Lower leg skin (tissue), 4 donors: ENCODE data around the gene IL17D. TPM values are rescaled to one million over a fixed set of nuclear protein-coding genes. Genes with fewer than 3 reads are reported as not detected.

ENCODE experiments used
- DNase-seq, 2 donors: peaks; one replicate each; pipeline ENCODE4 v3.0.0-alpha.2; 2019; ENCODE audit warnings: low spot score in 2 of 2
- H3K4me3 ChIP-seq: fragments of 200-600 bp; sonication (generic); 2 replicates; pipeline ENCODE4 v1.5.1; 2017; ENCODE audit warnings: mild to moderate bottlenecking, low read depth; ENCODE audit not compliant: poor library complexity, severe bottlenecking
- CTCF ChIP-seq, 3 donors: fragments of 450-650 bp; IDR thresholded peaks; one replicate each; pipeline ENCODE4 v1.5.1; 2016; ENCODE audit warnings: antibody characterized with exemption in 3 of 3, mild to moderate bottlenecking in 3 of 3, moderate library complexity in 2 of 3
- POLR2A ChIP-seq, 2 donors: fragments of 450-650 bp; IDR thresholded peaks; one replicate each; pipeline ENCODE4 v1.6.1; 2016 to 2017; ENCODE audit warnings: antibody characterized with exemption in 2 of 2, mild to moderate bottlenecking in 1 of 2, moderate library complexity in 1 of 2
- WGBS, 2 donors: methylation state at CpG; one replicate each; pipeline ENCODE4 v1.1.5; 2018; 5-methylcytosine and 5-hydroxymethylcytosine counted together
- intact Hi-C: fragments of 100-400 bp; cut with DNase I; formaldehyde crosslinking; loops from one replicate; pipeline ENCODE4 v1.15.0; 2023; ENCODE audit warnings: low total_unique reads
- total RNA-seq, 4 donors: library from RNA; depleted of rRNA; stranded (reverse); fragments of >200 nt; gene quantifications; one replicate each; pipeline ENCODE4 v1.1.0, GENCODE V29; 2016

IL17D gene
- total RNA-seq, 4 donors from 2014 or later, result 0.76 to 3.5 (median 1.9) TPM

GRCh38 chr13:20704459-20705069, 1.1 kb downstream of the IL17D start:
- no peak for TF ChIP-seq POLR2A (IDR thresholded peaks at IDR 0.05)
- DNase-seq, result no peak
- intact Hi-C loops, result no loop called here
- H3K4me3 ChIP-seq, result no peak overlapping the region
- WGBS, 2 donors, result 43 to 45% methylated on average over 11 to 12 of the region's 20 CpGs

GRCh38 chr13:20706661-20707060, 3.2 kb downstream of the IL17D start:
- WGBS, 2 donors, result 86 to 89% methylated on average over 5 of the region's 5 CpGs
- H3K4me3 ChIP-seq, result no peak overlapping the region
- no peak for DNase-seq
- intact Hi-C loops, result no loop called here
- TF ChIP-seq POLR2A (IDR thresholded peaks at IDR 0.05) (no peak), CTCF (IDR thresholded peaks at IDR 0.05) (no peak)

DNA sequence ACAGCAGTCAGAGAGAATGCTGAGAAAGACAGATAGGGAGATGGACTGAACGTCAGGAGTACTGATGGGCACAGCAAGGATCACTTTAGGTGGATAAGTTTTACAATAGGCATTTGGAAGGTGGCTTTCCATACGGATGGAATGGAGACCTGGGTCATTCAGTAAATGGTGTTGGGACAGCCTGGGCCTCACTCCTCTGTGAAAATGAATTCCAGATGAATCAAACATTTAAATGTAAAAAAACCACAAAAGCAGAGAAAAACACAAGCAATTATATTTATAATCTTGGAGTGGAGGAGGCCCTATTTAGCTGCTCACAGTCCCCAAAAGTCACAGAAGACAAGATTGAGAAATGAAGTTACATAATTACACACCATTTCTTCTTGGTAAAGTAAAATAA, 4.7 kb downstream of the IL17D start:
- intact Hi-C loops, result no loop called here
- TF ChIP-seq POLR2A (IDR thresholded peaks at IDR 0.05) (no peak), CTCF (IDR thresholded peaks at IDR 0.05) (no peak)
- 42 to 56% methylated on average over 2 of the region's 2 CpGs for WGBS, 2 donors
- H3K4me3 ChIP-seq, result no peak overlapping the region
- DNase-seq, result no peak

- intact Hi-C loops, result no loop called here
- WGBS, 2 donors, result 58 to 82% methylated on average over 8 of the region's 8 CpGs
- no peak for TF ChIP-seq POLR2A (IDR thresholded peaks at IDR 0.05)
- TF ChIP-seq CTCF (IDR thresholded peaks at IDR 0.05), result no peak
- no peak overlapping the region for H3K4me3 ChIP-seq
- no peak for DNase-seq
These were observed 5.9 kb downstream of the IL17D start for GRCh38 chr13:20709369-20709768.

DNA sequence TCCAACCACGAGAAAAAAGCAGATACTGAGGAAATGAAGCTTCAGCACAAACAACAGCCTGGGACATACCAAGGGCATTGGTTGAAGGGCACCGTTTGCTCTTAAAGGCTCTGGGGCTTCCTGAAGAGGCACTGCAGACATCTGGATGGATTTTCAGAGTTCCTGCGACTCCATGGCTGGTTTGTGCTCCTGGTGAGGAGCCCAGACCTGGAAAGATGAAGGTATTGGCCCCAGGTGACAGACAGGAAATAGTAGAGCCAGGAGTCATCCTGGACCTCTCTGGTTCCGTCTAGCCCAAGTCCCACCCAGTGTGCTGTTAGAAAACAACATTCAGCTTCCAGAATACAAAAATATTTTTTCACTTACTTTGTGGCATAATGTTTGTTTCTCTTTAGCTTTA, 6.3 kb downstream of the IL17D start:
- no peak overlapping the region for H3K4me3 ChIP-seq
- WGBS, 2 donors, result 35 to 38% methylated on average over 4 of the region's 4 CpGs
- intact Hi-C loops, result loop anchor here (10.0 kb wide), 1 partner anchor 105 kb away; no protein-coding TSS in a partner anchor
- DNase-seq, result no peak
- TF ChIP-seq CTCF (IDR thresholded peaks at IDR 0.05) (no peak), POLR2A (IDR thresholded peaks at IDR 0.05) (no peak)

GRCh38 chr13:20711301-20712044, 8.0 kb downstream of the IL17D start:
- no peak for DNase-seq
- intact Hi-C loops, result loop anchor here (10.0 kb wide), 1 partner anchor 103 kb away; no protein-coding TSS in a partner anchor

More at GRCh38 chr13:20711301-20712044, 8.0 kb downstream of the IL17D start:
- H3K4me3 ChIP-seq, result no peak overlapping the region
- WGBS, 2 donors, result 85 to 89% methylated on average over 12 to 13 of the region's 13 CpGs
- TF ChIP-seq CTCF (IDR thresholded peaks at IDR 0.05) (no peak), POLR2A (IDR thresholded peaks at IDR 0.05) (no peak)
